IMR-90 (cell line): ENCODE data around the gene LPIN1. TPM values are rescaled to one million over a fixed set of nuclear protein-coding genes. Genes with fewer than 3 reads are reported as not detected.

Experiments used
- ATAC-seq: fragments of 200-7000 bp; cut with Tn5 transposase; 2 replicates; pipeline ENCODE4 v1.9.1; 2020; ENCODE audit warnings: low read depth, mild to moderate bottlenecking, moderate library complexity
- BruUV-seq: library from RNA; stranded (reverse); fragments of 400-500 nt; replicated peaks from 2 replicates; lab custom pipeline; 2021; lab: Mats Ljungman, UMichigan
- CTCF ChIA-PET: fragments of 300-600 bp; formaldehyde crosslinking; extraction: SDS; loops from one replicate; lab custom pipeline; 2021; ENCODE audit warnings: antibody characterized with exemption; lab: Yijun Ruan, JAX
- POLR2A ChIA-PET: fragments of 300-600 bp; sonication (Branson Sonifier 250); formaldehyde crosslinking; loops from one replicate; lab custom pipeline; 2022; ENCODE audit warnings: antibody characterized with exemption; ENCODE audit not compliant: unreplicated experiment; lab: Charles Lee
- DNase-seq: peaks from one replicate; pipeline ENCODE4 v3.0.0; 2013
- H2AFZ ChIP-seq: replicated peaks from 2 replicates; pipeline ENCODE3; 2013; ENCODE audit warnings: low read length, mild to moderate bottlenecking; ENCODE audit not compliant: poor library complexity
- H2AK5ac ChIP-seq: 2 replicates; pipeline ENCODE4 v1.6.1; 2013; ENCODE audit warnings: low read depth, low read length, inconsistent platforms
- H2AK9ac ChIP-seq: replicated peaks from 2 replicates; pipeline ENCODE3; 2013; ENCODE audit warnings: mild to moderate bottlenecking, low read depth, low read length, moderate library complexity; ENCODE audit not compliant: poor library complexity
- H2BK120ac ChIP-seq: 2 replicates; pipeline ENCODE4 v1.6.1; 2013; ENCODE audit warnings: low read depth, low read length, inconsistent platforms
- H2BK15ac ChIP-seq: 3 replicates; pipeline ENCODE4 v1.6.1; 2013; ENCODE audit warnings: low read depth, low read length, inconsistent platforms
- H2BK20ac ChIP-seq: 2 replicates; pipeline ENCODE4 v1.6.1; 2013; ENCODE audit warnings: low read depth, mild to moderate bottlenecking, inconsistent platforms, low read length, moderate library complexity
- H2BK5ac ChIP-seq: 2 replicates; pipeline ENCODE4 v1.6.1; 2013; ENCODE audit warnings: mild to moderate bottlenecking, low read depth, low read length, inconsistent platforms; ENCODE audit not compliant: poor library complexity, severe bottlenecking
- H3K14ac ChIP-seq: replicated peaks from 2 replicates; pipeline ENCODE4 v1.6.1; 2013; ENCODE audit warnings: low read depth, low read length, inconsistent platforms
- H3K18ac ChIP-seq: 2 replicates; pipeline ENCODE4 v1.6.1; 2013; ENCODE audit warnings: low read depth, low read length, control low read depth
- H3K23ac ChIP-seq: 2 replicates; pipeline ENCODE4 v1.6.1; 2013; ENCODE audit warnings: low read depth, low read length, inconsistent platforms
- H3K27ac ChIP-seq: 2 replicates; pipeline ENCODE4 v1.5.1; 2013; ENCODE audit warnings: mild to moderate bottlenecking, control low read depth, low read length; ENCODE audit not compliant: insufficient read depth
- H3K27me3 ChIP-seq: 2 replicates; pipeline ENCODE4 v1.6.1; 2013; ENCODE audit warnings: low read length; ENCODE audit not compliant: control insufficient read depth, insufficient read depth
- H3K36me3 ChIP-seq: 2 replicates; pipeline ENCODE4 v1.6.1; 2013; ENCODE audit warnings: low read length, mixed read lengths; ENCODE audit not compliant: control insufficient read depth, insufficient read depth
- H3K4ac ChIP-seq: 2 replicates; pipeline ENCODE4 v1.6.1; 2013; ENCODE audit warnings: low read depth, low read length, inconsistent platforms
- H3K4me1 ChIP-seq: 2 replicates; pipeline ENCODE4 v1.6.1; 2013; ENCODE audit warnings: low read length, mixed read lengths; ENCODE audit not compliant: control insufficient read depth, insufficient read depth
- H3K4me2 ChIP-seq: 2 replicates; pipeline ENCODE4 v1.6.1; 2013; ENCODE audit warnings: low read depth, mild to moderate bottlenecking, control low read depth, low read length, moderate library complexity
- H3K4me3 ChIP-seq: 2 replicates; pipeline ENCODE4 v1.5.1; 2013; ENCODE audit warnings: low read depth, mild to moderate bottlenecking, control low read depth, low read length, moderate library complexity; ENCODE audit not compliant: insufficient read depth
- H3K56ac ChIP-seq: 2 replicates; pipeline ENCODE4 v1.6.1; 2013; ENCODE audit warnings: low read length, inconsistent platforms; ENCODE audit not compliant: insufficient read depth; ENCODE audit errors: extremely low read depth
- H3K79me1 ChIP-seq, 2 experiments: 2 replicates each; pipeline ENCODE4 v1.6.1; 2013; ENCODE audit warnings: low read length in 2 of 2, inconsistent platforms in 1 of 2, low read depth in 1 of 2
- H3K9ac ChIP-seq: 2 replicates; pipeline ENCODE4 v1.6.1; 2013; ENCODE audit warnings: low read depth, low read length, control low read depth
- H3K9me1 ChIP-seq: 2 replicates; pipeline ENCODE4 v1.6.1; 2013; ENCODE audit warnings: low read length, inconsistent platforms; ENCODE audit not compliant: insufficient read depth
- H3K9me3 ChIP-seq: 2 replicates; pipeline ENCODE4 v1.6.1; 2013; ENCODE audit warnings: low read length; ENCODE audit not compliant: control insufficient read depth, insufficient read depth
- H4K20me1 ChIP-seq: 2 replicates; pipeline ENCODE4 v1.6.1; 2013; ENCODE audit warnings: low read length, inconsistent platforms; ENCODE audit not compliant: insufficient read depth
- H4K5ac ChIP-seq: 2 replicates; pipeline ENCODE4 v1.6.1; 2013; ENCODE audit warnings: mild to moderate bottlenecking, low read depth, low read length, control low read depth
- H4K8ac ChIP-seq, 2 experiments: 2 replicates each; pipeline ENCODE4 v1.6.1; 2013; ENCODE audit warnings: low read depth in 2 of 2, low read length in 2 of 2, control low read depth in 1 of 2, inconsistent platforms in 1 of 2
- H4K91ac ChIP-seq: 2 replicates; pipeline ENCODE4 v1.6.1; 2013; ENCODE audit warnings: low read depth, low read length, inconsistent platforms; ENCODE audit not compliant: insufficient read depth
- BHLHE40 ChIP-seq: fragments of 150-350 bp; IDR thresholded peaks from 2 replicates; pipeline ENCODE4 v1.6.1; 2016; ENCODE audit warnings: mild to moderate bottlenecking, low read depth, low read length
- CEBPB ChIP-seq: IDR thresholded peaks from 2 replicates; pipeline ENCODE4 v1.6.1; 2012; ENCODE audit warnings: low read depth, low read length, improper control_type of control experiment
- CHD1 ChIP-seq: IDR thresholded peaks from 2 replicates; pipeline ENCODE4 v1.6.1; 2012; ENCODE audit warnings: low read depth, low read length, improper control_type of control experiment
- CTCF ChIP-seq: conservative IDR thresholded peaks from 2 replicates; pipeline ENCODE4 v1.5.1; 2012; ENCODE audit warnings: mild to moderate bottlenecking, low read depth, low read length, improper control_type of control experiment
- FOS ChIP-seq: fragments of 150-350 bp; IDR thresholded peaks from 2 replicates; pipeline ENCODE4 v1.6.1; 2016; ENCODE audit warnings: low read depth, low read length
- MAFK ChIP-seq: IDR thresholded peaks from 2 replicates; pipeline ENCODE4 v1.6.1; 2012; ENCODE audit warnings: low read depth, low read length, improper control_type of control experiment
- MAZ ChIP-seq: IDR thresholded peaks from 2 replicates; pipeline ENCODE4 v1.6.1; 2012; ENCODE audit warnings: low read depth, mild to moderate bottlenecking, low read length, improper control_type of control experiment, moderate library complexity, borderline replicate concordance
- NFE2L2 ChIP-seq: fragments of 150-350 bp; IDR thresholded peaks from 2 replicates; pipeline ENCODE4 v1.6.1; 2016; ENCODE audit warnings: low read depth, mild to moderate bottlenecking, low read length
- POLR2A ChIP-seq: IDR thresholded peaks from 2 replicates; pipeline ENCODE4 v1.6.1; 2012; ENCODE audit warnings: mild to moderate bottlenecking, low read depth, low read length
- RFX5 ChIP-seq: IDR thresholded peaks from 2 replicates; pipeline ENCODE4 v1.8.0; 2012; ENCODE audit warnings: low read depth, mild to moderate bottlenecking, low read length, moderate library complexity
- SMC3 ChIP-seq: fragments of 150-350 bp; IDR thresholded peaks from 2 replicates; pipeline ENCODE4 v1.6.1; 2016; ENCODE audit warnings: low read depth, mild to moderate bottlenecking, antibody characterized with exemption, low read length, moderate library complexity
- WGBS, 2 experiments: methylation state at CpG; one replicate each; pipeline versions ENCODE4 v1.1.5 to v1.1.7; 2013; ENCODE audit warnings: missing lambda C conversion rate in 2 of 2; ENCODE audit not compliant: insufficient read length in 1 of 2; ENCODE audit errors: extremely low coverage in 2 of 2; 5-methylcytosine and 5-hydroxymethylcytosine counted together
- dilution Hi-C: fragments of 300-500 bp; cut with HindIII; formaldehyde crosslinking; loops from one replicate; pipeline ENCODE4 v1.14.3; 2018; ENCODE audit warnings: low sequenced_read_pairs; ENCODE audit not compliant: unreplicated experiment
- in situ Hi-C: fragments of 300-500 bp; cut with MboI; formaldehyde crosslinking; loops from 3 replicates; pipeline ENCODE4 v1.14.3; 2019; ENCODE audit warnings: low sequenced_read_pairs, inconsistent platforms, mixed read lengths
- intact Hi-C: fragments of 100-400 bp; cut with micrococcal nuclease; formaldehyde crosslinking; loops from 2 replicates; pipeline ENCODE4 v1.10.0; 2022
- polyA plus RNA-seq, 3 experiments: library from polyadenylated mRNA; depleted of rRNA; stranded (reverse); fragments of >200 nt; gene quantifications; 2 replicates each; pipeline ENCODE4 v1.2.3, GENCODE V29; 2012; ENCODE audit warnings: low replicate concordance in 1 of 3
- total RNA-seq: library from RNA; depleted of rRNA; stranded (reverse); fragments of >200 nt; gene quantifications from 2 replicates; pipeline ENCODE4 v1.2.3, GENCODE V29; 2012
- TF ChIP-seq, protein P1 (sequence below): fragments of 150-350 bp; IDR thresholded peaks from 2 replicates; pipeline ENCODE4 v1.6.1; 2017; ENCODE audit warnings: mild to moderate bottlenecking, antibody characterized with exemption, low read length, low read depth

Gene LPIN1
- total and polyA plus RNA-seq, 2 of the 4 experiments (the other 2 are of a cell fraction), result 21.3 to 25.1 TPM

DNA sequence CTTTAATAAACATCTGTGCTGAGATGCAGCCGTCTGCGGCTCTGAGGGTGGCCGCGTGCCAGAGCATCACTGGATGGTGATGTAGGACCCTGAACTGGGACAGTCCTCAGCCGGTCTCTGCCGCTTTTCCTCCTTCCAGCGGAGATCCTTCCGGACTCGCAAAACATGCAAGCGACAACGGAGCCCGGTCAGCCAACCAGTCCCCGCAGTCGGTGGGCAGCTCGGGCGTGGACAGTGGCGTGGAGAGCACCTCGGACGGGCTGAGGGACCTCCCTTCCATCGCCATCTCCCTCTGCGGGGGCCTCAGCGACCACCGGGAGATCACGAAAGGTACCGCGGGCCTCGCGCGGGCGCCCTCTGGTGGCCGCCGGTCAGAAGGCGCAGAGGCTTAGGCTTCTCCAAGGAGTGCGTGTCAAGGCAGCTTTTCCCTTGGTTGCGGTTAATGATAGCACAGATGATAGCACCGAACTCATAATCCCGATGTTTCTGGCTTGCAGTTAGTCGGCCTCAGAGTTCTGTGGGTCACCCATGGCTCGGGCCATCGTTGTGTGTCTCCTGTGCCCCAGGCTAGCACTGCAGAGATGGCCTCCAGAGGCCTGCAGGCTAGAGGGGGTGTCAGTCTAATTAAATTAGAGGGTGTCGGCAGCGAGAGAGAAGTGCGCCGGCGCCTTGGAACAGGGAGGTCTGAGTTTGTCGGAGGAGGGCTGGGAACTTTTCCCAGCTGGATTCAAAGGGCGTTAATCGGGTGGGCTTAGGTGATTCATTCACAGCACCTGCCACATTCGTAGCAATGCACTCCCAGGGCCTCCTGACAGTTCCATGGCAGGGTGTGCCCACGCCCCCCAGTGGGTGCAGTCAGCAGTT is 38.5 kb downstream of the LPIN1 start (continued):
- peak; percentile 71 for TF ChIP-seq CTCF

DNA sequence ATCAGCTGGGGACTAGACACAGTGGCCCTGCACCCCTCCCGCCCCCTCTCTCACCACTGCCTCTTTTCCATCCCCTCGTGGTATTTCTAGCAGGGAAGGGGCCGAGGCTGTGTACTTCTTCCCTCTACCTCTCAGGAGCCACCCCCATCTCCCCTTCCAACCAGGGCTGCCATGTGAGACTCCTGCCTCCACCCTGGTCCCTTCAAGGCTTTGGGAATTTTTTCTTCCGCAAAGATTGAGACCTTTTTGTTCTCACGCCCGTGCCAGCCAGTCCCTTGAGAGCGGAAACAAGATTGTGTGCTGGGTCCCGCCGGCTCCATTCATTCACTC is 39.1 kb downstream of the LPIN1 start:
- no peak overlapping the region for H3K9ac ChIP-seq
- dilution Hi-C loops (no loop called here), intact Hi-C loops (no loop called here), in situ Hi-C loops (no loop called here)
- DNase-seq (no peak), ATAC-seq (no peak)
- H2AK9ac ChIP-seq, result no peak overlapping the region
- H4K91ac ChIP-seq, result no peak overlapping the region
- no peak overlapping the region for H2AK5ac ChIP-seq
- no peak overlapping the region for H3K4me3 ChIP-seq
- no peak overlapping the region for H2AFZ ChIP-seq
- H3K79me1 ChIP-seq, result peaks cover 0 to 5% of the 10 kb centered on the region in 2 experiments; a peak in 1 of 4 replicates
- ChIA-PET POLR2A (no interaction called here), CTCF (interaction anchor here (0.6 to 1.6 kb wide), 7 partner anchors 11 to 1216 kb away, joined by 3 to 7 read pairs (median 3); no protein-coding TSS in a partner anchor)
- no peaks in the 10 kb centered on the region for H4K20me1 ChIP-seq
- H3K4me1 ChIP-seq, result no peaks in the 10 kb centered on the region
- H2BK120ac ChIP-seq, result no peak overlapping the region
- no peaks in the 10 kb centered on the region for H3K9me3 ChIP-seq
- no peak overlapping the region for H3K4me2 ChIP-seq
- peaks cover 54% of the 10 kb centered on the region for H3K36me3 ChIP-seq
- no peak overlapping the region for H3K14ac ChIP-seq
- no peak overlapping the region for H2BK5ac ChIP-seq
- H3K18ac ChIP-seq, result no peak overlapping the region
- H2BK15ac ChIP-seq, result no peak overlapping the region
- H4K5ac ChIP-seq, result no peak overlapping the region
- no peak overlapping the region for H3K27ac ChIP-seq
- no peak overlapping the region for H3K23ac ChIP-seq
- no peak overlapping the region for H3K4ac ChIP-seq
- H2BK20ac ChIP-seq, result no peak overlapping the region
- H4K8ac ChIP-seq, result no peak overlapping the region
- peaks cover 8% of the 10 kb centered on the region for H3K9me1 ChIP-seq
- no peaks in the 10 kb centered on the region for H3K27me3 ChIP-seq
- WGBS, 2 experiments, result 94% methylated on average over 4 of the region's 9 CpGs; no CpG with 5 or more reads in 1 of the 2 experiments
- BruUV-seq, result no TSS peak
- H3K56ac ChIP-seq, result no peak overlapping the region
- TF ChIP-seq CEBPB (no peak), POLR2A (no peak), BHLHE40 (no peak), CHD1 (no peak), CTCF (no peak), MAFK (no peak), NFE2L2 (no peak), FOS (no peak), RFX5 (no peak), MAZ (no peak), SMC3 (no peak)
- TF ChIP-seq, protein P1, sequence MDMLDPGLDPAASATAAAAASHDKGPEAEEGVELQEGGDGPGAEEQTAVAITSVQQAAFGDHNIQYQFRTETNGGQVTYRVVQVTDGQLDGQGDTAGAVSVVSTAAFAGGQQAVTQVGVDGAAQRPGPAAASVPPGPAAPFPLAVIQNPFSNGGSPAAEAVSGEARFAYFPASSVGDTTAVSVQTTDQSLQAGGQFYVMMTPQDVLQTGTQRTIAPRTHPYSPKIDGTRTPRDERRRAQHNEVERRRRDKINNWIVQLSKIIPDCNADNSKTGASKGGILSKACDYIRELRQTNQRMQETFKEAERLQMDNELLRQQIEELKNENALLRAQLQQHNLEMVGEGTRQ, result no peak
